Dermis microvascular lymphatic vessel endothelial cell (primary cell): Measurements from ENCODE around the gene FAM168A. TPM values are rescaled to one million over a fixed set of nuclear protein-coding genes. Genes with fewer than 3 reads are reported as not detected.

ENCODE experiments used
- DNase-seq, 2 donors: peaks; one replicate each; pipeline versions ENCODE4 v3.0.0 to v3.0.0-alpha.2; 2010; ENCODE audit warnings: low read depth in 2 of 2
- total RNA-seq: library from RNA; depleted of rRNA; stranded (reverse); fragments of >200 nt; gene quantifications from 2 replicates; pipeline ENCODE4 v1.2.1, GENCODE V29; 2014

Gene FAM168A
- total RNA-seq, 1 donor from 2014 or later, result 8.0 TPM

DNA sequence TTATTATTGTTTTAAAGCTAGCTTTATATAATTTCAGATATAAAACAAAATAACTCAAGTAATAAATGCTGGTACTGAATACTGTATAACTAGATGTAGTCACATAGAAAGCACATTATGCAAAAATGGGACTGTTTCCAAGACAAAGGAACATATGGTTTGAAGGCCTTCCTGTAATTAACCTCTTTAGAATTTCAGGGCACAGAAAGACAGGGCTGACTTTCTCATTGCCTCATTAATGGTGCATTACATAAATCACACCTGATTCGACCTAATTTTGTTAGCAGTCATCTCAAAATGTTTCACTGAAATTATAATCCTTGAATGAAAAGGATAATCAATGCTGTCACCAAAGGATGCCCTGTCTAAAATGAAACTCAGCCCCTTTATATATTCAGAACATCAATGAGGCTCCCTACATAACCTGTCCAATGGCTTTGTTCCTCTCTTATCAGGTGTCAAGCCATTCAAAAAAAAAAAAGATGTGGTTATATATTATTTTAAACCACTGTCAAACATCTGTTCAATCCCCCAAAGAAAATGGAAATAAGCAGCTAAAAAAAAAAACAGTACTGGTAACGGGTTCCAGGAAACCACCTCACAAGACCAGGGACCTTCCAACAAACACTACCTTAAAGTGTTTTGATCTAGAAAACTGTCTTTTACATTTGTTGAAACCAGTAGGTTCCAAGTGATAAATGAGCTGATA lies 77.4 kb downstream of the FAM168A start:
- peak; percentile 45 to 75 for DNase-seq

DNA sequence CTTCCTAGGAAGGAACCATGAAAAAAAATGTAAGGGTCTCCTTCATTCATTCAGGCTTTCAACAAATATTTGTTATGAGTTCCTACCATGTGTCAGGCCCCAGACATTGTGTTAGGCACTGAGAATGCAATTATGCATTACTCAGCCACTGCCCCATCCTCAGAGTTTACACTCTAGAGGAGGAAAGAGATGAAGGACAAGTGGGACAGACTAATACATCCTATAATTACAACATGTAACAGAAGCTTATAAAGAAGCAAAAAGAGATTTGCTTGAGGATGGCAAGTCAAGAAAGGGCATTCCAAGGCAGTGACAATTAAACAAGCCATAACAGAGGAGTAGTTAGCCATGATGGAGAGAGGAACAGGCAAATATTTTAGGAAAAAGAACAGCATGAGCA lies 78.6 kb downstream of the FAM168A start:
- no peak for DNase-seq

DNA sequence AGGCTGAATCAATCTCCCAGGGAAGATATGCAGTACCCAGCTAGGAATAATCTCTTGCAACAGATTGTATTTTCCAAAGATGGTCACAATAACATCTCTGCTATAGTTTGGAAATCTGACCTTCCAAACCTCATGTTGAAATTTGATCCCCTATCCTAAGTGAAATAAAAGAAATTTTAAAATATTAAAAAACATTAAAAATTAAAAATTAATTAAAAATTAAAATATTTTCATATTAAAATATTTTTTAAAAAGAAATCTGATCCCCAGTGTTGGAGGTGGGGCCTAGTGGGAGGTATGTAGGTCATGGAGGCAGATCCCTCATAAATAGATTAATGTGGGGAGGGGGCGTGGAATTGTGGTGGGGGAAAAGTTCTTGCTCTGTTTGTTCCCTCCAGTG lies 79.7 kb downstream of the FAM168A start:
- DNase-seq, result no peak

DNA sequence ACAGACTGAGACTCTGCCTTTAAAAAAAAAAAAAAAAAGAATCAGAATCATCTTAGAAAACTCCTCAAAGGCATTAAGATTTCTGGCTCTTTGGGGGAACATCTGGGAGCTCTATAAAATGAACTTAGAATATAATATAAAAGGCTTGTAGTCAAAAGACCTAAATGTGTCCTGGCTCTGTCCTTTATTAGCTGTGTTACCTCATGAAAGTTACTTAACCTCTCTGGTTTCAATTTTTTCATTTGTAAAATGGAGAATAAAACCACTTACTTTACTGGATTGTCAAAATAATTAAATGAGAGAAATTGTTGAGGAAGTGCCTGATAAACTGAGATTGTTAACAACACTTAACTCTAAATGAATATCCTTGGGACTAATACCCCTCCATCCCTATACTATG lies 81.8 kb downstream of the FAM168A start:
- DNase-seq, result no peak

DNA sequence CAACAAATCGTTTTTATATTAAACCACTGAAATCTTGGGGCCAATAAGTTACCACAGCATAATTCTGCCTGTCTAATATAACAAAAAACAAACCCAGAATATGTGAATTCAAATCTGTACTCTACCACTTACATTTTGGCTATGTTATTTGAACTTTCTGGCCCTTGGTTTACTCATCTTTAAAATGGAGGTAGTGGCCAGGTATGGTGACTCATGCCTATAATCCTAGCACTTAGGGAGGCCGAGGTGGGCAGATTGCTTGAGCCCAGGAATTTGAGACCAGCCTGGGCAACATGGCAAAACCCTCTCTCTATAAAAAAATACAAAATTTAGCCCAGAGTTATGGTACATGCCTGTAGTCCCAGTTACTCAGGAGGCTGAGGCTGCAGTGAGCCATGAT lies 84.2 kb downstream of the FAM168A start:
- DNase-seq, result no peak

DNA sequence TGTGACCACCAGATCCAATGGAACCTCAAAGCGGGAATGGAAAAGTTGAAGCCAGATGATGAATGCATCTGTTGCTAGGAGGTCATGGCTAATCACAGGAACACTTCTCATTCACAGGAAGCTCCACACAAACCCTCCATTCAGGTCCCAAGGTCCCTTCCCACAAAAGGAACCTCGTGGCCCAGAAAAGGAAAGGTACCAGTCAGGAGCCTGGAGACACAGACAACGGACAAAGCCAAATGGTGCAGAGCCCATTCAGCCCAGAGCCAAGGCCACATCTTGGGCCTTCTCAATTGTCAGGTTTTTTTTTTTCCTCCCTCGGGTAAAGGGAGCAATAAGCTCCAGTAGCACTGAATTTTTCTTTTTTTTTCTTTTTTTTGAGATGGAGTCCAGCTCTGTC lies 87.0 kb downstream of the FAM168A start:
- DNase-seq, result no peak

DNA sequence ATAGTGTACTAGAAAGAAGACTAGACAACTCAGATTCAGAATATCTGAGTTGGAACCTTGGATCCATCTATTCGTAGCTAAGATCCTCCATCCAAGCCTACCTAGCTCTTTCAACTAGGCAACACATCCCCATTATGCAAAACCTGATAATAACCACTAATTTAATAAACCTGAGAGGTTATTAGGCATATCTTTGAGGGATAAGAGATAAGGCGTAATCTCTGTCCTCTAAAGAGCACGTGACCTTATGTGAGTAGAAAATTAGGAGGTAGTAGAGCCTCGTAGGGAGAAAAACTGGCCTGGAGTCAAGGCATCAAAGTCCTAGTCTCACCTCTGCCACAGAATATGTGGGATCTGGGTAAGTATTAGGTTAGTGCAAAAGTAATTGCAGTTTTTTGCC lies 87.8 kb downstream of the FAM168A start:
- DNase-seq, result no peak

DNA sequence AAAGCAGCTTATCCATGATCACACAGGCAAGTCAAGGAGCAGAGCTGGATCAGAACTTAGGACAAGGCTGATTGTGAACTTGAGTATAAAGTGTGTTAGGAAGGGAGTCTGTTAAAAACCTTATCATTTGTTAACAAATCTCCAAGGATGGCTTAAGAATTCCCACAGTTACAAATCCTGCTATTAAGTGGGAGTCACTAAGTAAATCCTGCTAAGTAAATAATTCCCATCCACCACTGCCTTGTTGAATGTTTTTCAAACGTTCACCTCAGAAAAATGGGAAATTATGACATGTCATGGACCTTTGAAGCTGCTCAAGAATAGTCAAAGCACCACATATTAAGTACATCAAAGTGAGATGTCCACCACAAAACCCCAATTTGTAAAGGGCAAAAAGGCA lies 88.7 kb downstream of the FAM168A start:
- DNase-seq, result no peak

DNA sequence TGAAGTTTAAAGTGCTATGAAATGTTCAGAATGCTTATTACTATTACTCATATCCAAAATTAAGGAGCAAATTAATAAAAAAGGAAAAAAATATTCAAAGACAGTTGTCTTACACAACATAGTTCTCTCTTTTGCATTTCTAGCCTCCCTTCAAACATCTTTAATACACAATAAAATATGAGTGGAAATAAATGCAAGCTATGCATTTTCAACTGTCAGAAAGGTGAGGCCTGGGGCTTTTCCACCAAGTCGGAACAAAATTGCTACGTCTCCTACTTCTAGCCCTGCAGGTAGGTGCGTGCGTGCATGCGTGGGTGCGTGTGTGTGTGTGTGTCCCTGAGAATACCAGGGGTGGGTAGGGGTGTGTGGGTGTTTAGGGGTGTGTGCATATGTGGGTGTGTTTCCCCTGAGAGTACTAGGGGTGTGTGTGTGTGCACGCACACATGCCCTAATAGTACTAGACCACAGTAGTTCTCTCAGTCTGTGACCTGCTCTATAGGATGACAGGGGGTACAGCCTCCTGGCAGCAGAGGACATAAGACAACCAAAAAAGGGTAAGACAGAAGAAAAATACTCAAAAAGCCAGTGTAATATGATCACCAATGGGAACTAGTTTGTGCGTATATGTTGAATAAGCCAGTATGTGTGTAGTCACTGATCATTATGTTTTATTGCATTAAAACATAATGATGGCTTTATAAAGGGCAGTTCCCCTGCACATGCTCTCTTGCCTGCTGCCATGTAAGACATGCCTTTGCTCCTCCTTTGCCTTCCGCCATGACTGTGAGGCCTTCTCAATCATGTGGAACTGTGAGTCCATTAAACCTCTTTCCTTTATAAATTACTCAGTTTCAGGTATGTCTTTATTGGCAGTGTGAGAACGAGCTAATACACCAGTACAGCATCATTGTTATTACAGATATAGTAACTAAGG lies 89.4 kb downstream of the FAM168A start:
- no peak for DNase-seq

DNA sequence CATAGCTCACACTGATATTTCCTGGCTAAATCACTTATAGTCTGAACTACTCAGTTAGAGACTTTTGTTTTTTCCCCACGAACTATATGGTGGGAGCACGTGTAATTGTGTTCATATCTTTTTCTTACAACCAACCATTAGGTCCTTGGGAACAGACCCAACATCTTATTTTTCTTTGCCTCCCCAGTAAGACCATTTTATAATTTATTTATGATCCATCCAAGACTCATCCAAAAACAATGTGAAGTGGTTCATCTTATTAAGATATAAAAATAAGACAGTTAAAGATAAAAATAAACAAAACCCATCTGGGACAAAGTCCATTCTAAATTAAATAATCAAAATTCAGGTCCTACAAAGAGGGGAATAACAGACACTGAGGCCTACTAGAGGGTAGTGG lies 90.8 kb downstream of the FAM168A start:
- DNase-seq, result no peak

DNA sequence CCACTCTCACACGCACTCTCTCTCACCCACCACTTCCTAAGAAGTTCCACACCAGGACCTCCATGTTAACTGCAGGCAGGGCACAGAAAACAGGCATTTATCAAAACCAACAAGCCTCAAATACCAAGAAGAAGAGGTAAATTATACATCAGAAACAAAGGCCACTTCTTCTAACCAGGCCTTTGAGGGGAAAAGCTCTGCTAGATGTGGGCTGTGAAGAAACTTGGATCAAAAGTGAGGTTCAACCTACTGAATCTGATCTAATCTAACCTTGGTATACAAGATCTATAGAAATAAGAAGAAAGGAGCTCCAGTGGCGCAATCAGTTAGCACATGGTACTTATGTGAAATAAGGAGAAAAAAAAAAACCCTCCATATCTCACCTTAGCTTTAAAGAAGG lies 91.9 kb downstream of the FAM168A start:
- DNase-seq, result no peak

DNA sequence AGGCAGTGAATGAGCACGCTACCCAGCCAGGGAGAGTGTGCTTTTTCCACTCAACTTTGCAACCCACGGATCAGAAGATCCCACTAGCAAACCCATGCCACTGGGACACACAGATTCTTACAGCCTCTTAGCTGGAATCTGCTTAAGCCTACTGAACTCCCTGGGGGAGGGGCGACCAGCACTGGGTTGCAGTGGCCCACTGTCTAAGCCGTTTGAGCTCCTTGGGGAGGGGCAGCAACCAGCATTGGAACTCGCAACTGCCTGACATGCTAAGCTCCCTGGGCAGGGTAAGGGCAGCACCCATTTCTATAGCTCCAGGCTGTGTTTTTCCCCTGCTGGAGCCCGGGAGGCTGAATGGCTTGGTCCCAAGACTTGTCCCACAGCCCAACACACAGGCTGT lies 99.6 kb downstream of the FAM168A start:
- DNase-seq, result no peak

DNA sequence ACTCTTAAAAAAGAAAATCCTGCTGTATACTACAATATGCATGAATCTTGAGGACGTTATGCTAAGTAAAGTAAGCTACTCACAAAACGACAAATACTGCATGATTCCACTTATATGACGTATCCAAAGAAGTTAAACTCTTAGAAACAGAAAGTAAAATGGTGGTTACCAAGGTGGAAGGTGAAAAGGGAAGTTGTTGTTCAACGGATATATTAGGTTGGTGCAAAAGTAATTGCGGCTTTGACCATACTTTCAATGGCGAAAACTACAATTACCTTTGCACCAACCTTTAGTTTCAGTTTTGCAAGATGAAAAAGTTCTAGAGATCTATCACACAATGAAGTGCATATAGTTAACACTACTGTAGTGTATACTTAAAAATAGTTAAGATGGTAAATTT lies 101.8 kb downstream of the FAM168A start:
- DNase-seq, result no peak

DNA sequence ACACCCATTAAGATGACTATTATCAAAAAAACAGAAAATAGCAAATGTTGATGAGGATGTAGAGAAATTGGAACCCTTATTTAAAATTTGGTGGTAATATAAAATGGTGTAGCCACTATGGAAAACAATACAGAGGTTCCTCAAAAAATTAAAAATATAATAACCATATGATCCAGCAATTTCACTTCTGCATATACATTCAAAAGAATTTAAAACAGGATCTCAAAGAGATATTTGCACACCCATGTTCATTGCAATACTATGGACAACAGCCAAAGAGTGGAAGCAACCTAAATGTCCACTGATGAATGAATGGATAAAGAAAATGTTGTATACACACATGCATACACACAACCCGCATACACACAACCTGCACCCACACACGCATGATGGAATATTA lies 102.2 kb downstream of the FAM168A start:
- no peak for DNase-seq

DNA sequence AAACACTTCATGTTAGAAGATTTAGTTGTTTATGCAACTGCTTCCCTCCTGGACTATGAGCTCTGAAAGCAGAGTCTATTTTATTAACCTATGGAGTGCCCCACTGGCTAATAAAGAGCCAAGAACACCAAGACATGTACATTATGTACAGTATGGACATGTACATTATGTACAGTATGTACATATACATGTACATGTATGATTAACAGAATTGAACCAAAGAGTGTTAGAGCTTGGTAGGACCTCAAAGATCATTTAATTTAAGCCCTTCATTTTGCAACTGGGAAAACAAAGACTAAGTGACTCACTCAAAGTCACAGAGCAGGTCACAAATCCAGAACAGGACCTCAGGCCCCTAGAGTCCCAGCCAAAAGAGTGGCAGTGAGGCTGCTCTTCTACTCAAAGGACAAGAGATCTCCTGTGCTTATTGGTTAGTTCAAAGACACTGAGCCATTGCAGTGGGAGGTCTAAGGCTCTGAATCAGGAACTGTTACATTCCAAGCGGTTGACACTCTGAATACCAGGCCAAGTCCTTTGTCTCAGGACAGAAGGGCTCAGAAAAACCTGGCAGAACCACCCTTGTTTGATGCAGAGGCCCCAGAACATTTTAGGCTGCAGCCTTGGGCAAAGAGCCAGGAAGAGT lies 103.8 kb downstream of the FAM168A start:
- DNase-seq, result peak in 1 of 2 donors; percentile 5

DNA sequence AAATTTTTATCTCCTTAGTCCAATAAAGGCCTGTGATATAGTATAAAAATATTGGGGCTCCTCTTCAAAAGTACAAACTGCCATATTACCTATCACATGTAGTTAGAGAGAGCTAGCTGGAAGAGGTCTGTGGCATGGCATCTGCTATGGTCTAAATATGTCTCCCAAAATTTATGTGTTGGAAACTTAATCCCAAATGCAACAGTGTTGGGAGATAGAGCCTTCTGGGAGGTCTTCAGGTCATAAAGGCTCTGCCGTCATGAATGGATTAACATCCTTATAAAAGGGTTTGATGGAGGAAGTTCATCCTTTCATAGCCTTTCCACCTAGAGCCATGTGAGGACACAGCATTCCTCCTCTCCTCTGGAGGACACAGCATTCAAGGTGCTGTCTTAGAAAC lies 116.3 kb downstream of the FAM168A start:
- no peak for DNase-seq

DNA sequence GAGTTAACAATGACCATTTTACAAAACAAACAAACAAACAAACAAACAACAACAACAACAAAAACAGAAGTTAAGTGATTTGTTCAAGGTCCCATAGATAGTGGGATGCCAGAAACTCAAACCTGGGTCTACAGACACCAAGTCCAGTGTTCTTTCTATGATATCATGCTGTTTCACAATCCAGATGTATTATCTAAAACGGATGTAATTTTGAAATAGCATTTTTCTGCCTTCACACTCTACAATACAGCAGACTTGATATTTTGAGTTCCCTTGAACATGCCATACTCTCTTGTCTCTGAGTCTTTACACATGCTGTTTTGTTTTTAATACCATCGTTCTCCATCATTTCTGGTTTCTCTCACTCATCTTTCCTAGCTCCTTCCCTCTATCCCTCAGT lies 117.2 kb downstream of the FAM168A start:
- no peak for DNase-seq

DNA sequence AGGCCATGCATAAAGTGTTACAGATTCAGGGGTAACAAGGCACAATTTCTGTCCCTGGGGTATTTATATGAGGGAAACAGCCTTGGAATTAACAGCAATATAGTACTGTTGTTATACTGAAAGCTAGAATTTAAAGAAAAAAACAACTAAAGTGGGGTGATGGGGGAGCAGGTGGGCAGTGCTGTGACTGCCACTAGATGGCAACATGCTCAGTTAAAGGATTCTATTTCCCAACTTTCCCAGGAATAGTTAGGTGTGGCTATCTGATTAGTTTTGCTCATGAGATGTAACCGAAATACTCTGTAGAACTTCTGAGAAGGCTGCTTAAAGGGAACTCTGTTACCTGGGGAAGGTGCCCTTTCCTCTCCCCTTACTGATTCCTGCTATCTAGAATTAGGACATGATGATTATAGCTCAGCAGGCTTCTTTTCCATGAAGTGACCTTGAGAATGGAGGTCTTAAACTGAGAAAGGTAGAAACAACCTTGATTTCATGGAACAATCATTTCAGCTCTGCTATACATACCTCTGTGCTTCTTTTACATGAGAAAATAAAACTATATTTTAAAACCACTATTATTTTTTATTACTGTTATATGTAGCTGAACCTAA lies 119.1 kb downstream of the FAM168A start:
- peak; percentile 16 to 59 for DNase-seq

DNA sequence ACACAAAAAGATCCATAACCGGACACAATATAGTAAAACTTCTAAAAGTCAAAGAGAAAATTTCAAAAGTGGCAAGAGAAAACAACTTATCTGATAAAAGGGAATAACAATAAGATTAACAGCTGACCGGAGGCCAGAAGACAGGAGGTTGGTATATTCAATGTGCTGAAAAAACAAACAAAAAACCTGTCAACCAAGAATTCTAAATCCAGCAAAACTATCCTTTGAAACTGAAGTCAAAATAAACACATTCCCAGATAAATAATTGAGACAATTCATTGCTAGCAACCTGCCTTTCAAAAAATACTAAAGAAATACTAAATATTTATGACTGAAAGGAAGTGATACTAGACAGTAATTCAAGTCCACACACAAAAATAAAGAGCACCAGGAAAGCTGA lies 120.4 kb downstream of the FAM168A start:
- DNase-seq, result no peak

DNA sequence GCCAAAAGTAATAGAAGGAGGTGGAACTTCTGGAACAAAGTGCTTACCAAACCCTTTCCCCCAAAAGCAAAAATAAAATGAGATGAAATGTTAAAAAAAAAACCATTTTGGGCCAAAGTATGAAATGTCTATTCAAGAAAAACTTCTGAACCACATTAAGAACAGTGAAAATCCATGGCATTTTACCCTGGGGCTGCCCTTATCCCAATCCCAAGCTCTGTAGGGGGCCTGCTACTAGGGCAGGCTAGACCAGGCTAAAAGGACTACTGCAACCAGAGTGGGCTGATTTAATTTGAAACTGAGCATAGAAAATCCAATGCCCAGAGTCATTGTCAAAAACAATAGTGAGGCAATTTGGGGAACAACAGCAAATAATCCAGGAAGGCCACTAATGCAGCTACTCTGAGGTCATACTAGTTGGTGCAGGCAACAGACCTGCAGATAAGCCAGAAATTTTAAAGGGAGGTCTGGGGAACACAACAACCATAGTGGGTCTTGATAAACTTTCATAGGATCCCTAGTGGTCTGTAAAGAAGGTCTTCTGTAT lies 122.3 kb downstream of the FAM168A start:
- DNase-seq, result no peak

DNA sequence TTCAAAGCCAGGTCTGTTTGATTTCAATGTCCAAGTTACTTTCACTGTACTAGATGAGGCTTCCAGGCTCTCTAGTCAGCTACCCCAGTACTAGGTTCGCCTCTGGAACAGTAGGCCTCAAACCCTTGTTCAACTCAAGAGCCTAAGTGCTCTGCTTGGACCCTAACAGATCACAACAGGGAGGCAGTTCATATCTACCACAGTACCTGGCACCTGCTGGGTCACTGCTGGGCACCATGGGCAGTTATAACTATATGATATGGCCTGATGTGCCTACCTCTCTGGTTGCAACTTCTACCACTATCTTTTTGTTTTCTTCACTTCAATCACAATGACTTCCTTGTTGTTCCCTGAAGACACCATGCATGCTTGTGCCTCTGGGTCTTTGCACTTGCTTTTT lies 124.7 kb downstream of the FAM168A start:
- DNase-seq, result no peak
